HepG2 (cell line): Measurements from ENCODE around the gene ATP1A2. TPM values are rescaled to one million over a fixed set of nuclear protein-coding genes. Genes with fewer than 3 reads are reported as not detected.

Source experiments
- EHMT2 ChIP-seq: fragments of 200-600 bp; sonication (generic); IDR thresholded peaks from 2 replicates; pipeline ENCODE4 v1.7.0; 2017; ENCODE audit warnings: antibody characterized with exemption, low read depth, low read length, borderline replicate concordance
- FOSL2 ChIP-seq: sonication (generic); formaldehyde crosslinking; IDR thresholded peaks from 2 replicates; pipeline ENCODE4 v1.4.0; 2020; ENCODE audit warnings: missing genetic modification reagents
- HNF4A ChIP-seq: sonication (generic); formaldehyde crosslinking; IDR thresholded peaks from 2 replicates; pipeline ENCODE4 v1.4.0; 2020; ENCODE audit warnings: missing genetic modification reagents
- MAX ChIP-seq: IDR thresholded peaks from 2 replicates; pipeline ENCODE4 v1.6.1; 2012; ENCODE audit warnings: inconsistent platforms
- NRL ChIP-seq: sonication (generic); formaldehyde crosslinking; IDR thresholded peaks from 2 replicates; pipeline ENCODE4 v1.5.0; 2020; ENCODE audit warnings: missing genetic modification reagents, mild to moderate bottlenecking, moderate library complexity, borderline replicate concordance
- PHB2 ChIP-seq: fragments of 450-650 bp; IDR thresholded peaks from 2 replicates; pipeline ENCODE4 v1.6.1; 2018; ENCODE audit not compliant: partially characterized antibody
- RAD21 ChIP-seq: fragments of 450-650 bp; formaldehyde crosslinking; IDR thresholded peaks from 2 replicates; pipeline ENCODE4 v1.5.0; 2020; ENCODE audit warnings: mild to moderate bottlenecking
- RNF2 ChIP-seq: fragments of 450-650 bp; conservative IDR thresholded peaks from 2 replicates; pipeline ENCODE4 v1.6.1; 2016; ENCODE audit warnings: low read depth
- SMC3 ChIP-seq: IDR thresholded peaks from 2 replicates; pipeline ENCODE4 v1.6.1; 2011; ENCODE audit warnings: low read length, improper control_type of control experiment
- TBX2 ChIP-seq: sonication (generic); formaldehyde crosslinking; IDR thresholded peaks from 2 replicates; pipeline ENCODE4 v1.5.0; 2020; ENCODE audit warnings: missing genetic modification reagents, mild to moderate bottlenecking, borderline replicate concordance
- TEAD3 ChIP-seq: optimal IDR thresholded peaks from 2 replicates; pipeline ENCODE3; 2016; ENCODE audit warnings: borderline replicate concordance
- TRAFD1 ChIP-seq: sonication (generic); formaldehyde crosslinking; IDR thresholded peaks from 2 replicates; pipeline ENCODE4 v1.5.1; 2020; ENCODE audit warnings: missing genetic modification reagents, mild to moderate bottlenecking, borderline replicate concordance
- ZC3H13 ChIP-seq: sonication (generic); formaldehyde crosslinking; IDR thresholded peaks from 2 replicates; pipeline ENCODE4 v1.8.1; 2023; ENCODE audit warnings: mild to moderate bottlenecking, missing genetic modification reagents, moderate library complexity
- ZMYM4 ChIP-seq: sonication (generic); formaldehyde crosslinking; IDR thresholded peaks from 2 replicates; pipeline ENCODE4 v1.8.1; 2023; ENCODE audit warnings: mild to moderate bottlenecking, missing genetic modification reagents
- ZNF124 ChIP-seq: sonication (generic); formaldehyde crosslinking; IDR thresholded peaks from 2 replicates; pipeline ENCODE4 v1.4.0; 2020; ENCODE audit warnings: missing genetic modification reagents
- ZNF30 ChIP-seq: sonication (generic); formaldehyde crosslinking; IDR thresholded peaks from 2 replicates; pipeline ENCODE4 v1.5.0; 2020; ENCODE audit warnings: mild to moderate bottlenecking, missing genetic modification reagents
- ZNF550 ChIP-seq: sonication (generic); formaldehyde crosslinking; IDR thresholded peaks from 2 replicates; pipeline ENCODE4 v1.4.0; 2020; ENCODE audit warnings: mild to moderate bottlenecking, missing genetic modification reagents, borderline replicate concordance
- ZNF558 ChIP-seq: sonication (generic); formaldehyde crosslinking; IDR thresholded peaks from 2 replicates; pipeline ENCODE4 v1.9.0; 2022; ENCODE audit warnings: mild to moderate bottlenecking, missing genetic modification reagents, borderline replicate concordance
- polyA plus RNA-seq, 8 experiments: library from polyadenylated mRNA; depleted of rRNA in 3 of 8; stranded (reverse) in 7 of 8; unstranded in 1 of 8; fragments of >200 nt; fragmentation: Illumina TruSeq in 4 of 8; extraction: Trizol in 4 of 8; gene quantifications; 2 replicates each; pipeline versions ENCODE4 v1.2.1 to v1.2.3, GENCODE V29; 2011 to 2016; ENCODE audit warnings: low read depth in 4 of 8, missing spikeins in 1 of 8, mixed read lengths in 1 of 8; ENCODE audit not compliant: insufficient read depth in 1 of 8
- total RNA-seq, 5 experiments: library from RNA; depleted of rRNA; stranded (reverse); fragments of >200 nt; fragmentation: Illumina TruSeq; extraction: Trizol; gene quantifications; 2 replicates each; pipeline ENCODE4 v1.2.3, GENCODE V29; 2016; ENCODE audit warnings: low read depth in 1 of 5
- TF ChIP-seq, protein P1 (sequence below): sonication (generic); formaldehyde crosslinking; IDR thresholded peaks from 2 replicates; pipeline ENCODE4 v1.9.0; 2021; ENCODE audit warnings: missing genetic modification reagents, borderline replicate concordance
- TF ChIP-seq, protein P2 (sequence below): sonication (generic); formaldehyde crosslinking; IDR thresholded peaks from 2 replicates; pipeline ENCODE4 v1.4.0; 2020; ENCODE audit warnings: missing genetic modification reagents, borderline replicate concordance
- TF ChIP-seq, protein P3 (sequence below): sonication (generic); formaldehyde crosslinking; IDR thresholded peaks from 2 replicates; pipeline ENCODE4 v1.8.1; 2023; ENCODE audit warnings: mild to moderate bottlenecking, inconsistent platforms, moderate library complexity, missing genetic modification reagents, borderline replicate concordance
- TF ChIP-seq, protein P4 (sequence below): sonication (generic); formaldehyde crosslinking; IDR thresholded peaks from 2 replicates; pipeline ENCODE4 v1.4.0; 2020; ENCODE audit warnings: missing genetic modification reagents

The ATP1A2 gene
- total and polyA plus RNA-seq, 2 of the 13 experiments (the other 11 are each of a cell fraction or from before 2014, with no cell fraction given): 0.16 TPM; not detected in 1

DNA sequence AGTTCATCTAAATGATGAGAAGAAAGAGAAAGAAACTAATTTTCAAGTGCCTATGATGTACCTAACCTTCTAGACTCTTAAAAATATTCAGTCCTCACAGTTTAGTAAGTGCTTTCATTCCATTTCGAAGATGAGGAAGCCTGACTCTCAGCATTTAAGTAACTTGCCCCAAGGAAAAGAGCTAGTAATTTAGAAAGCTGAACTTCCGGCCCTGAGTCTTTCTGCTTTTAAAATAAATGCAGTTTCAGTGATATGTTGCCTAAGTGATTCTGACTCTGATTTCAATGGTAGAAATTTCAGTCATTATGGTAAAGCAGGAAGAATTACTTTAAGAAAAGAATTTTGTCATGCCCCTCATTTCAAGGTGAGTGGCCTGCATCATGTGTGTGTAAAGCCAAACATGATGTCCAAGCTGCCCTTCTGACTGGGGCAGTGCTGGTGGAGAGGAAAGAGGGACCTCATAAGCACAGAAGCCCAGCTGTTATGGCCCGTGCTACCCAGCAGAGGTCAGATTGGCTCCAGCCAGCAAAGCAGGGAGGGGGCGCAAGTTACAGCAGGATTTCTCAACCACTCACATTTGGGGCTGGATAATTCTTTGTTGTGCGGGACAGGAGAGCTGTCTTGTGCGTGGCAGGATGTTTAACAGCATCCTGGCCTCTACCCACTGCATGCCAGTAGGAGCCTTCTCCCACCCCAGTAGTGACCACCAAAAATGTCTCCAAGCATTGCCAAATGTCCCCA lies 46.6 kb downstream of the ATP1A2 start (continued):
- TF ChIP-seq, protein P1, sequence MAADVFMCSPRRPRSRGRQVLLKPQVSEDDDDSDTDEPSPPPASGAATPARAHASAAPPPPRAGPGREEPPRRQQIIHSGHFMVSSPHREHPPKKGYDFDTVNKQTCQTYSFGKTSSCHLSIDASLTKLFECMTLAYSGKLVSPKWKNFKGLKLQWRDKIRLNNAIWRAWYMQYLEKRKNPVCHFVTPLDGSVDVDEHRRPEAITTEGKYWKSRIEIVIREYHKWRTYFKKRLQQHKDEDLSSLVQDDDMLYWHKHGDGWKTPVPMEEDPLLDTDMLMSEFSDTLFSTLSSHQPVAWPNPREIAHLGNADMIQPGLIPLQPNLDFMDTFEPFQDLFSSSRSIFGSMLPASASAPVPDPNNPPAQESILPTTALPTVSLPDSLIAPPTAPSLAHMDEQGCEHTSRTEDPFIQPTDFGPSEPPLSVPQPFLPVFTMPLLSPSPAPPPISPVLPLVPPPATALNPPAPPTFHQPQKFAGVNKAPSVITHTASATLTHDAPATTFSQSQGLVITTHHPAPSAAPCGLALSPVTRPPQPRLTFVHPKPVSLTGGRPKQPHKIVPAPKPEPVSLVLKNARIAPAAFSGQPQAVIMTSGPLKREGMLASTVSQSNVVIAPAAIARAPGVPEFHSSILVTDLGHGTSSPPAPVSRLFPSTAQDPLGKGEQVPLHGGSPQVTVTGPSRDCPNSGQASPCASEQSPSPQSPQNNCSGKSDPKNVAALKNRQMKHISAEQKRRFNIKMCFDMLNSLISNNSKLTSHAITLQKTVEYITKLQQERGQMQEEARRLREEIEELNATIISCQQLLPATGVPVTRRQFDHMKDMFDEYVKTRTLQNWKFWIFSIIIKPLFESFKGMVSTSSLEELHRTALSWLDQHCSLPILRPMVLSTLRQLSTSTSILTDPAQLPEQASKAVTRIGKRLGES: no peak
- TF ChIP-seq ZMYM4 (no peak), SMC3 (peak; percentile 74; the same call in 1 of the 2 replicates), NRL (no peak), PHB2 (no peak), ZNF30 (no peak), FOSL2 (CRISPR knock-in tag) (0 out of 2 replicates have a peak, but pooled peaks have one; percentile 6), MAX (no peak), EHMT2 (no peak), RNF2 (no peak), ZC3H13 (no peak), ZNF550 (no peak), ZNF558 (CRISPR knock-in tag) (no peak), TEAD3 (peak; percentile 26), RAD21 (CRISPR knock-in tag) (peak; percentile 58), TBX2 (no peak), ZNF124 (CRISPR knock-in tag) (no peak), HNF4A (CRISPR knock-in tag) (no peak), TRAFD1 (CRISPR knock-in tag) (no peak)
- TF ChIP-seq, protein P2, sequence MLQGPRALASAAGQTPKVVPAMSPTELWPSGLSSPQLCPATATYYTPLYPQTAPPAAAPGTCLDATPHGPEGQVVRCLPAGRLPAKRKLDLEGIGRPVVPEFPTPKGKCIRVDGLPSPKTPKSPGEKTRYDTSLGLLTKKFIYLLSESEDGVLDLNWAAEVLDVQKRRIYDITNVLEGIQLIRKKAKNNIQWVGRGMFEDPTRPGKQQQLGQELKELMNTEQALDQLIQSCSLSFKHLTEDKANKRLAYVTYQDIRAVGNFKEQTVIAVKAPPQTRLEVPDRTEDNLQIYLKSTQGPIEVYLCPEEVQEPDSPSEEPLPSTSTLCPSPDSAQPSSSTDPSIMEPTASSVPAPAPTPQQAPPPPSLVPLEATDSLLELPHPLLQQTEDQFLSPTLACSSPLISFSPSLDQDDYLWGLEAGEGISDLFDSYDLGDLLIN: no peak
- TF ChIP-seq, protein P3, sequence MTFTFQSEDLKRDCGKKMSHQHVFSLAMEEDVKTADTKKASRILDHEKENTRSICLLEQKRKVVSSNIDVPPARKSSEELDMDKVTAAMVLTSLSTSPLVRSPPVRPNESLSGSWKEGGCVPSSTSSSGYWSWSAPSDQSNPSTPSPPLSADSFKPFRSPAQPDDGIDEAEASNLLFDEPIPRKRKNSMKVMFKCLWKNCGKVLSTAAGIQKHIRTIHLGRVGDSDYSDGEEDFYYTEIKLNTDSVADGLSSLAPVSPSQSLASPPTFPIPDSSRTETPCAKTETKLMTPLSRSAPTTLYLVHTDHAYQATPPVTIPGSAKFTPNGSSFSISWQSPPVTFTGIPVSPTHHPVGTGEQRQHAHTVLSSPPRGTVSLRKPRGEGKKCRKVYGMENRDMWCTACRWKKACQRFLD (CRISPR knock-in tag): no peak
- TF ChIP-seq, protein P4, sequence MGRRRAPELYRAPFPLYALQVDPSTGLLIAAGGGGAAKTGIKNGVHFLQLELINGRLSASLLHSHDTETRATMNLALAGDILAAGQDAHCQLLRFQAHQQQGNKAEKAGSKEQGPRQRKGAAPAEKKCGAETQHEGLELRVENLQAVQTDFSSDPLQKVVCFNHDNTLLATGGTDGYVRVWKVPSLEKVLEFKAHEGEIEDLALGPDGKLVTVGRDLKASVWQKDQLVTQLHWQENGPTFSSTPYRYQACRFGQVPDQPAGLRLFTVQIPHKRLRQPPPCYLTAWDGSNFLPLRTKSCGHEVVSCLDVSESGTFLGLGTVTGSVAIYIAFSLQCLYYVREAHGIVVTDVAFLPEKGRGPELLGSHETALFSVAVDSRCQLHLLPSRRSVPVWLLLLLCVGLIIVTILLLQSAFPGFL (CRISPR knock-in tag): no peak
